PC-9 (cell line): ENCODE data around the gene USP31. TPM values are rescaled to one million over a fixed set of nuclear protein-coding genes. Genes with fewer than 3 reads are reported as not detected.

ENCODE experiments used
- BruUV-seq: library from RNA; stranded (reverse); fragments of 400-500 nt; replicated peaks from 2 replicates; lab custom pipeline; 2021; lab: Mats Ljungman, UMichigan
- CTCF ChIA-PET: fragments of 300-600 bp; sonication (Branson Sonifier 250); formaldehyde crosslinking; loops from one replicate; lab custom pipeline; 2022; ENCODE audit warnings: antibody characterized with exemption; lab: Charles Lee
- POLR2A ChIA-PET: fragments of 300-600 bp; sonication (Branson Sonifier 250); formaldehyde crosslinking; loops from one replicate; lab custom pipeline; 2022; ENCODE audit warnings: antibody characterized with exemption; ENCODE audit not compliant: unreplicated experiment; lab: Charles Lee
- DNase-seq, 2 experiments: peaks; one replicate each; pipeline versions ENCODE4 v3.0.0 to v3.0.0-alpha.2; 2015 to 2022; ENCODE audit warnings: mixed read lengths in 1 of 2
- H2AFZ ChIP-seq: fragments of 200-600 bp; sonication (generic); 2 replicates; pipeline ENCODE4 v1.8.1; 2017; ENCODE audit warnings: antibody characterized with exemption
- H3F3A ChIP-seq: fragments of 200-600 bp; sonication (generic); 2 replicates; pipeline ENCODE4 v1.8.1; 2017; ENCODE audit warnings: antibody characterized with exemption, mild to moderate bottlenecking, low read depth; ENCODE audit not compliant: insufficient read depth
- H3K27ac ChIP-seq: fragments of 200-600 bp; sonication (generic); 2 replicates; pipeline ENCODE4 v1.6.1; 2016; ENCODE audit warnings: mixed run types
- H3K27me3 ChIP-seq: fragments of 200-600 bp; sonication (generic); 2 replicates; pipeline ENCODE4 v1.6.1; 2016; ENCODE audit warnings: low read depth, mixed run types; ENCODE audit not compliant: insufficient read depth
- H3K36me3 ChIP-seq: fragments of 200-600 bp; sonication (generic); 2 replicates; pipeline ENCODE4 v1.6.1; 2016; ENCODE audit warnings: low read depth, mixed run types
- H3K4me1 ChIP-seq: fragments of 200-600 bp; sonication (generic); replicated peaks from 2 replicates; pipeline ENCODE4 v1.6.1; 2016; ENCODE audit warnings: mixed run types; ENCODE audit not compliant: insufficient read depth
- H3K4me2 ChIP-seq: fragments of 200-600 bp; sonication (generic); 2 replicates; pipeline ENCODE4 v1.6.1; 2017; ENCODE audit warnings: mixed run types
- H3K4me3 ChIP-seq: fragments of 200-600 bp; sonication (generic); 2 replicates; pipeline ENCODE4 v1.6.1; 2016; ENCODE audit warnings: mixed run types
- H3K79me2 ChIP-seq: fragments of 200-600 bp; sonication (generic); 2 replicates; pipeline ENCODE4 v1.6.1; 2017; ENCODE audit warnings: low read depth, mixed run types
- H3K9me2 ChIP-seq: fragments of 200-600 bp; sonication (generic); 2 replicates; pipeline ENCODE4 v1.8.1; 2017; ENCODE audit warnings: mild to moderate bottlenecking; ENCODE audit not compliant: insufficient read depth
- H3K9me3 ChIP-seq: fragments of 200-600 bp; sonication (generic); 2 replicates; pipeline ENCODE4 v1.8.1; 2016; ENCODE audit warnings: low read depth; ENCODE audit not compliant: insufficient read depth
- H4K20me1 ChIP-seq: fragments of 200-600 bp; sonication (generic); 2 replicates; pipeline ENCODE4 v1.8.1; 2017; ENCODE audit not compliant: insufficient read depth
- EZH2 ChIP-seq: fragments of 200-600 bp; sonication (generic); IDR thresholded peaks from 2 replicates; pipeline ENCODE4 v1.8.0; 2017; ENCODE audit warnings: antibody characterized with exemption, low read depth
- intact Hi-C: fragments of 100-400 bp; cut with micrococcal nuclease; formaldehyde crosslinking; loops from one replicate; pipeline ENCODE4 v1.10.0; 2022; ENCODE audit not compliant: unreplicated experiment
- total RNA-seq: library from RNA; stranded (reverse); gene quantifications from 2 replicates; pipeline ENCODE4 v1.2.3, GENCODE V29; 2021
- TF ChIP-seq, protein P1 (sequence below): fragments of 200-600 bp; sonication (generic); conservative IDR thresholded peaks from 2 replicates; pipeline ENCODE4 v1.6.1; 2017; ENCODE audit warnings: mixed run types, antibody characterized with exemption, mild to moderate bottlenecking, moderate library complexity

The USP31 gene
- total RNA-seq, 1 experiment from 2014 or later: 12.1 TPM

DNA sequence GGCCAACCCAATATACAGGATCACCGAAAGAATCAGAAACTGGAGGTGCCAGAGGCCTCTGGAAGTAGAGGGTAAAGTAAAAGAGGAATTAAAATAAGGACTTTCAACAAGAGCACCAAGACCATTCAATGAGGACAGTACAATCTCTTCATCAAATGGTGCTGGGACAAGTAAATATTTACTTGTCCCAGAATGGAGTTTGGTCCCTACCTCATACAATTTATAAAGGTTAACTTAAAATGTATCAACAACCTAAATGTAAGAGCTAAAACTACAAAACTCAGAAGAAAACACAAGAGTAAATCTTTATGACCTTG is 56.5 kb downstream of the USP31 start:
- no peaks in the 10 kb centered on the region for H4K20me1 ChIP-seq
- TF ChIP-seq, protein P1, sequence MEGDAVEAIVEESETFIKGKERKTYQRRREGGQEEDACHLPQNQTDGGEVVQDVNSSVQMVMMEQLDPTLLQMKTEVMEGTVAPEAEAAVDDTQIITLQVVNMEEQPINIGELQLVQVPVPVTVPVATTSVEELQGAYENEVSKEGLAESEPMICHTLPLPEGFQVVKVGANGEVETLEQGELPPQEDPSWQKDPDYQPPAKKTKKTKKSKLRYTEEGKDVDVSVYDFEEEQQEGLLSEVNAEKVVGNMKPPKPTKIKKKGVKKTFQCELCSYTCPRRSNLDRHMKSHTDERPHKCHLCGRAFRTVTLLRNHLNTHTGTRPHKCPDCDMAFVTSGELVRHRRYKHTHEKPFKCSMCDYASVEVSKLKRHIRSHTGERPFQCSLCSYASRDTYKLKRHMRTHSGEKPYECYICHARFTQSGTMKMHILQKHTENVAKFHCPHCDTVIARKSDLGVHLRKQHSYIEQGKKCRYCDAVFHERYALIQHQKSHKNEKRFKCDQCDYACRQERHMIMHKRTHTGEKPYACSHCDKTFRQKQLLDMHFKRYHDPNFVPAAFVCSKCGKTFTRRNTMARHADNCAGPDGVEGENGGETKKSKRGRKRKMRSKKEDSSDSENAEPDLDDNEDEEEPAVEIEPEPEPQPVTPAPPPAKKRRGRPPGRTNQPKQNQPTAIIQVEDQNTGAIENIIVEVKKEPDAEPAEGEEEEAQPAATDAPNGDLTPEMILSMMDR: no peak
- no peak for TF ChIP-seq EZH2
- no peaks in the 10 kb centered on the region for H3F3A ChIP-seq
- no peaks in the 10 kb centered on the region for H3K27me3 ChIP-seq
- H3K9me2 ChIP-seq: no peaks in the 10 kb centered on the region
- H2AFZ ChIP-seq: no peak overlapping the region
- no peak for DNase-seq
- no peak overlapping the region for H3K27ac ChIP-seq
- ChIA-PET CTCF (no interaction called here), POLR2A (no interaction called here)
- H3K9me3 ChIP-seq: no peaks in the 10 kb centered on the region
- no peak overlapping the region for H3K4me2 ChIP-seq
- H3K4me3 ChIP-seq: no peak overlapping the region
- no TSS peak for BruUV-seq
- intact Hi-C loops: no loop called here
- no peaks in the 10 kb centered on the region for H3K4me1 ChIP-seq
- no peaks in the 10 kb centered on the region for H3K79me2 ChIP-seq
- H3K36me3 ChIP-seq: no peaks in the 10 kb centered on the region

DNA sequence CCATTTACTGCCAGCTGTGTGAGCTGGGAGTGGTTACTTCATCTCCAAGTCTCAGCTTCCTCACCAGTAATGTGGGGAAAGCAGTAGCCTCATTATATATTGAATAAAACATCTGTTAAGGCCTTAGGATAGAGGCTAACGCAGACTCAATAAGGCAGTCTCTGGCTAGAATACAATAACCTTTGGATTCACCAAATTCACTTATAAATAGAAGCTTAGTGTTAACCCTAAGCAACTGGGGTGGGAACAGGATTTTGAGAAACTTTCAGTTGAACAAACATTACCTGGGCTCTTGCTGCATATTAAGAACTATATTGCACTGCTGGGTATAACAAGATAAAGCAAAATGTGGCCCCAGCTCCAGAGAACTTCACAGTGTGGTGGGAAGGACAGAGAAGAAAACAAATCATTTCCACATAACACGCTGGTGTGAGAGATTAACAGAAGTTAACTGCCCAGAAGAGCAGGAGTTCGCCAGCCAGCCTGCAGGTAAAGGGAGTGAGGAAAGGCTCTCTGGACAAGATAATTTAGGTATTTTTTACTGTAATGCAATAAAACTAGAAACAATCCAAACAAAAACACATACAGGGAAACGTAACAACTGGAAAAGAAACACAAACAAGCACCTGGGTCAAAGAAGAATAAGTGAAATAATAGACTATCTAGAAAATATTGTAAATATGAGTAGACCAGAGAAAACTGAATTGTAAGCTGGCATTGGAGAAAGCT is 57.0 kb downstream of the USP31 start:
- no peak for DNase-seq
- Histone ChIP-seq H3K36me3 (no peaks in the 10 kb centered on the region), H2AFZ (no peak overlapping the region), H3K9me3 (no peaks in the 10 kb centered on the region), H3K4me2 (no peak overlapping the region), H3K27ac (no peak overlapping the region), H3K79me2 (no peaks in the 10 kb centered on the region), H4K20me1 (no peaks in the 10 kb centered on the region), H3F3A (no peaks in the 10 kb centered on the region), H3K9me2 (no peaks in the 10 kb centered on the region), H3K4me3 (no peak overlapping the region), H3K4me1 (no peaks in the 10 kb centered on the region), H3K27me3 (no peaks in the 10 kb centered on the region)
- TF ChIP-seq EZH2: no peak
- TF ChIP-seq, protein P1: no peak
- ChIA-PET POLR2A (no interaction called here), CTCF (no interaction called here)
- intact Hi-C loops: no loop called here
- BruUV-seq: no TSS peak

DNA sequence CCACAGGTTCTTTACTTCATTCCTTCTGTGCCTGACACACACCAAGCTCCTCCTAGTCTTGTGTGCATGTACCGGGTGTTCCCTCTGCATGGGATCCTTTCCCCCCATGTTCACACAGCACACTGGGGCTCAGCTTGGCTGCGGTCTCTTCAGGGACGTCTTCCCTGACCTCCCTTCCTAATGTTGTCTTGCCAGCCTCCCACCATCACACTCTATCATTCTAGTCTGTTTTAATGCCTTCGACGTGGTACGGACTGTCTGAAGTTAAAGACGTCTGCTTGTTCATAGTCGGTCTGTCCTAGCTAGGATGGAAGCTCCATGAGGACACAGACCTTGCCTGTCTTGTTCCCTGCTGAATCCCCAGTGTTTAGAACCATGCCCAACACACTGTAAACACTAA is 60.1 kb downstream of the USP31 start:
- no peaks in the 10 kb centered on the region for H3K27me3 ChIP-seq
- H3K9me2 ChIP-seq: no peaks in the 10 kb centered on the region
- no peaks in the 10 kb centered on the region for H3K4me1 ChIP-seq
- H3K4me3 ChIP-seq: no peak overlapping the region
- H3K27ac ChIP-seq: no peak overlapping the region
- no peaks in the 10 kb centered on the region for H3K36me3 ChIP-seq
- no peak overlapping the region for H3K4me2 ChIP-seq
- H2AFZ ChIP-seq: no peak overlapping the region
- ChIA-PET CTCF (no interaction called here), POLR2A (no interaction called here)
- H3K9me3 ChIP-seq: no peaks in the 10 kb centered on the region
- H3K79me2 ChIP-seq: no peaks in the 10 kb centered on the region
- TF ChIP-seq, protein P1: no peak
- TF ChIP-seq EZH2: no peak
- BruUV-seq: no TSS peak
- intact Hi-C loops: no loop called here
- no peaks in the 10 kb centered on the region for H3F3A ChIP-seq
- H4K20me1 ChIP-seq: no peaks in the 10 kb centered on the region
- DNase-seq: no peak
